ENCODE measurements around the gene CDC26.
"Not testable (repeated sequence)": the region's sequence is repeated elsewhere in the genome, so short reads cannot be mapped to it uniquely, and the experiment has no call there.

CDC26 gene

GRCh38 chr9:113290052-113290607, 14.8 kb upstream of the CDC26 start:
- no peak for FAIRE-seq

DNA sequence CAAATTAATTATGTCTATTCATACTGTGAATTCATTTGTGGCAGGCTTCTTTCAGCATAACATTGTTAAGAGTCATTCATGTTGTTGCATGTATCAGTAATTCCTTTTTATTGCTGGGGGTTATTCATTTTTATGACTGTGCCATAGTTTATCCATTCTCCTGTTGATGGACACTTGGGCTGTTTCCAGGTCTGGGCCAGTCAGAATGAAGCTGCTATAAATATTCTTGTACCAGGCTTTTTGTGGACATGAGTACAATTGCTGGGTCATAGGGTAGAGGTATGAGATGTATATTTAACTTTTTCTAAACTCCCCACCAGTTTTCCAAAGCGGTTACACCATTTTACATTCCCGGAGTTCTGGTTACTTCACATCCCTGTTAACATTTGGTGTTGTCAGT, 13.7 kb upstream of the CDC26 start:
- no peak for FAIRE-seq

DNA sequence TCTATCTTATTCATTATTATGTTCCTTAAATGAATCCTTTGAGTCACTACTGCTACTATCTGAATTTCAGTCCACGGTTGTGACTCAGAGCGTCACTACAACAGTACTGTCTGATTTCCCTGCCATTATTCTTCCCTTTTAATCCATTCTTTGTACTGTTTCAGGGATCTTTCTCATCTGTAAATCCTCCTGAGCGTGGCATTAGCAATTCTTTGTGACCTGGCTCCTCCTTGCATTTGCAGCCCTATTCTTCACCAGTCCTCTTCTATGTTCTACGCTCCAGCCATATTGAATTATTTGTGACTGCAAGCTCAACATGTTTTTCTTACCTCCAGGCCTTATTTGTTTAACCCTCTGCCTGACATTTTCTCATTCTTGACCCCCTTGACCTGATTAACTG, 6.0 kb upstream of the CDC26 start:
- FAIRE-seq: no peak

DNA sequence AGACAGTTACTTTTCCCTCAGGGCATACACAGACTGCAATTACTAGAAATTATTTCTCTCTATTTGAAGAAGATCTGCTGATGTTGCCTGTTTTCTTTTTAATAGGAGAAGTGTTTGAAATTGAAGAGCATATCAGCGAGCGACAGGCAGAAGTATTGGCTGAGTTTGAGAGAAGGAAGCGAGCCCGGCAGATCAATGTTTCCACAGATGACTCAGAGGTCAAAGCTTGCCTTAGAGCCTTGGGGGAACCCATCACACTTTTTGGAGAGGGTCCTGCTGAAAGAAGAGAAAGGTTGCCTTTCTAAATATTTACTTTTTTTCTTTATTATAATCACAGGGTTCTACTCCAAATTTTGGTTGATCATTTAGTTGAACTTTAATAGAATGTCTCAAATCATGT, 3.5 kb upstream of the CDC26 start:
- no peak for FAIRE-seq

DNA sequence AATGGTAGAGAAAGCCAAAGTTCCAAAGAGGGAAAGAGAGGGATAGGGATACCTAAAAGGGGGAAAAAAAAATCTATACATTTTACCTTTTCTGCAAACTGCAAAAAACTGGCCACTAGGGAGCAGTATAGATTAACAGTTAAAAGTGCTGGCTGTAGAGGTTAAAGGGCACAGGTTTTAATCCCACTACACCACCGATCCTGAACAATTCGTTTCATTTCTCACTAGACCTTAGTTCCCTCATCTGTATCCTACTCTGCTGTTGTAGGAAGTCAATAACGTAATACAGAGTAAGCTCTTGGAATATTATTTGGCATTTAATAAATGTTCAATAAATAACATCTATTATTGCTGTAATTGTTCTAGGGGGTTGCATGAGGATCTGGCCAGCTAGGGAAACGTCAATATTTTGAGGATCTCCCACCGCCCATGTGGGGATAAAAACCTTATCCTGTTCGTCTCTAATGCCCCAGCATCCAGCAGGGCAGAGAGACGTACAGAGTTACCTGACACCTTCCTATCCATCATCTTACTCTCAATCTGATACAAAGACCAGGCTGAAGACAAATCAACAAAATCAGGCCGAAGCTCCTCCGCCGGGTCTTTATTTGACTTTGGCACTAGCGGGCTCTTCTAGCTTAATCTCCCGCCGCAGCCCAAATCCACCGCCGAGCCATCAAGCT, 757 bp downstream of the CDC26 start:
- FAIRE-seq: no peak

DNA sequence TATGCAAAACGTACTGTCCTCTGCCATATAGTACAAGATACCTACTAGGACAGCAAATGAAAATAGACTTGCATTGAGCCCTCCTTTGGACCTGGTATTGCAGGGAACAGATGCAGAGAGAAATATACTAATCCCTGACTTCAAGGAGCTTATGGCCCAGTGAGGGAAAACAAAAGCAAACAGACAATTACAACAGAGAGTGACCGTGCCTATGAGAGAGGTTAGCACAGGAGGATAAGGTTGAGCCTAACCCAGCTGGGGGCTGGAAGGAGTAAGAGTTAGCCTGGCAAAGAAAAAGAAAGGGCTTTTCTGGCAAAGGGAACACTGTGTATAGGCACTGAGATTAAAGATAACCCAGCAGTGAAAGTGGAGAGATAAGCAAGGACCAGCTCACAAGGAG, 5.5 kb downstream of the CDC26 start:
- no peak for FAIRE-seq

- no peak for FAIRE-seq
Observed at GRCh38 chr9:113269355-113269754, 6.0 kb downstream of the CDC26 start.

DNA sequence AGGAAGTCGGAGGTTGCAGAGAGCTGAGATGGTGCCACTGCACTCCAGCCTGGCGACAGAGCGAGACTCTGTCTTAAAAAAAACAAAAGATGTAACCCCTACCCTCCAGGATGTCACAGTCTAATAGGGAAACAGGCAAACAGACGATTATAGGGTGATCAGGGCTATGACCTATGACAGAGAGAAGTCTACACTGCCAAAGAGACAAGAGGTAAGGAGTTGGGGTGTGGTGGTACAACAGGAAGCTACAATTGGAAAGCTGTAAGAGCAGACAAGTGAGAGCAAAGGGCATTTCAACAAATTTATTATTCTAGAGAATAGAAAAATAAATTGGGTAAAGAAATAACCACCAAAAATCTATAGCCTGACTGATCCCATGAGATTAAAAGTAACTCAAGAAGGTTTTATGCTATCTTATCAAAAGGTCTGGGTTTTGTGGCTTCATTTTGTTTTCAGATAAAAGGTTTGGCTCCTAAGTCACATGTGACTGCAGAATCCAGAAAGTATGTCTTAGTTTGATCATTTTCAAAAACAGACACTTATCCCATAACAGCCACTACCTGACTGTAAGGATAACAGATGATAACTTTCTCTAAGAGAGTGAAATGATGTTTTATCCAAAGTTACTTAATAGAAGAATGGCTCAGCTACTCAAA, 7.3 kb downstream of the CDC26 start:
- FAIRE-seq: no peak

DNA sequence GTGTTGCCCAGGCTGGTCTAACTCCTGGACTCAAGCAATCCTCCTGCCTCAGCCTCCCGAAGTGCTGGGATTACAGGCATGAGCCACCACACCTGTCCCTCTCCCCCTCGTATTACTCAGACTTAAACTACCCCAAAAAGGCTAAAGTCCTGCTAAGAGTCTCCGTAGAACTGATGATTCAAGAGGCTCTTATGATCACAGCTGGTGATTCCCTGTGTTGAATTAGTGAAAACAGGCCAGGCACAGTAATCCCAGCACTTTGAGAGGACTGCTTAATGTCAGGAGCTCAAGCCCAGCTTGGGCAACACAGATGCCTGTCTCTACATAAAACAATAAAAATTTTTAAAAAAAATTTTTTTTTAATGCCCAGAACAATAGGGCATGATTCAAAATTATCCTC, 9.2 kb downstream of the CDC26 start:
- FAIRE-seq: no peak

- FAIRE-seq: no peak
Observed at GRCh38 chr9:113261917-113262671, 13.3 kb downstream of the CDC26 start.

GRCh38 chr9:113258282-113258681, 17.1 kb downstream of the CDC26 start:
- no peak for FAIRE-seq

DNA sequence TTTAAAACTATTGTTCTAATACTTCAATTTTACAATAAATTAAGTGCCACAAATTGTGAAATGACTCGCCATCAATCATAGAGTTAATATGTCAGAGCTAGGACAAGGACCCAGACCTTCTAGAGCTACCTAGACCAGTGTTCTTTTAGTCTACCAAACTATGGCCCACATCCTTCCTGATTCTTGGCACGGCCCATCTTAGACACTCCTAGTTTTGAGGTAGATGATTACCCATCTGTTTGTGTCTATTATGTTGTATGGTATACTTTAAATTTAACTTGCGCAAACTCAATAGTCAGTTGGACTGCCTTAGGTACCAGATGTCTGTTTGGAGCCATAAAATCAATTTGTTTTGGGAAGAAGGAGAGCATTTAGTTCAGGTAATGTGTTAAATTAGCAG, 17.5 kb downstream of the CDC26 start:
- FAIRE-seq: no peak

DNA sequence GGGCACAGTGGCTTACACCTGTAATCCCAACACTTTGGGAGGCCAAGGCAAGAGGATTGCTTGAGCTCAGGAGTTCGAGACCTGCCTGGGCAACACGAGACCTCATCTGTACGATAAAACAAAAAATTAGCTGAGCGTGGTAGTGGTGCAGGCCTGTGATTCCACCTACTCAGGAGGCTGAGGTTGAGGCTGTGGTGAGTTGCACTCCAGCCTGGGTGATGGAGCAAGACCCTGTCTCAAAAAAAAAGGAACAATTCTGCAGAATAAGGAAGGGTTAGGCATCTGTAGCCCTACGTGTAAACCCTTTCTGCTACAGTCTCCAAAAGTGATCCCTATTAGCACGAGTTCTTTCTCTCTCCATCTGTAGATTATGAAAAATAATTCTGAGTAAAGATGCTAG, 19.9 kb downstream of the CDC26 start:
- FAIRE-seq: no peak

GRCh38 chr9:113254991-113255390, 20.4 kb downstream of the CDC26 start:
- FAIRE-seq: no peak

- no peak for FAIRE-seq
Observed at GRCh38 chr9:113250807-113251206, 24.6 kb downstream of the CDC26 start.

DNA sequence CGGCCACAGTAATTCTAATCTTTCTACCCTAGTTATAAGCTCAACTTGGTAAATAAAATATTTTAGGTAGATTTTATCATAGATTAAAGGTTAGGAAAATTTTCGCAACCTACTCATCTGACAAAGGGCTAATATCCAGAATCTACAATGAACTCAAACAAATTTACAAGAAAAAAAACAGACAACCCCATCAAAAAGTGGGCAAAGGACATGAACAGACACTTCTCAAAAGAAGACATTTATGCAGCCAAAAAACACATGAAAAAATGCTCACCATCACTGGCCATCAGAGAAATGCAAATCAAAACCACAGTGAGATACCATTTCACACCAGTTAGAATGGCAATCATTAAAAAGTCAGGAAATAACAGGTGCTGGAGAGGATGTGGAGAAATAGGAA, 25.7 kb downstream of the CDC26 start:
- not testable (repeated sequence) for FAIRE-seq

GRCh38 chr9:113247640-113248039, 27.7 kb downstream of the CDC26 start:
- FAIRE-seq: no peak

DNA sequence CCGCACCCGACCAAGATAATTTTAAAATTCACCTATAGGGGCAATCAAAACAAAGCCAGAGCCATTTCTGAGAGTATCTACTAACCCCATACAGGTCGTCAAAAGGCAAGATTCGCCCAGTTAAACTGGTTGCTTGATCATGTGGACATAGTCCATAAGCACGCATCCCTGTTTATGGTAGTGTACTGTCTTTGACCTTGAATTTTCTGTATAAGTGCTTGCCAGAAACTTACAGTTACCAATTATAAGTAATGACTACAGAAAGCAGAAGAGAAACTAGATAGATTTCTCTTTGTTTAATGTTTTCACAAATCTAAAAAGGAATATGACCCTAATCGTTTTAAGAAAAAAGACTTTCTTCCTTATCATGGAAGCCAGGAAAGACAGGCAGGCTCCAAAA, 28.4 kb downstream of the CDC26 start:
- FAIRE-seq: no peak

DNA sequence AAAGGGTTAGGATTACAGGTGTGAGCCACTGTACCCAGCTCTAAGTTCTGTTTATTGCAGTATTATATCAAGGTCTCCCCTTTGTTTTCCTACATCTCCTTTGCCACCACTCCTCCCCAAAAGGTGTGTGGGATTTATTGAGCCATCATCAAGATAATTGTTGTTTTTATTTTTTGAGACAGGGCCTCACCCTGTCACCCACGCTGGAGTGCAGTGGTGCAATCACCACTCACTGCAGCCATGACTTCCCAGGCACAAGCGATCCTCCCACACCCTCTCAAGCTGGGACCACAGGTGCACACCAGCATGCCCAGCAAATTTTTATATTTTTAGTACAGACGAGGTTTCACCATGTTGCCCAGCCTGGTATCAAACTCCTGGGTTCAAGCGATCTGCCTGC, 29.5 kb downstream of the CDC26 start:
- no peak for FAIRE-seq

DNA sequence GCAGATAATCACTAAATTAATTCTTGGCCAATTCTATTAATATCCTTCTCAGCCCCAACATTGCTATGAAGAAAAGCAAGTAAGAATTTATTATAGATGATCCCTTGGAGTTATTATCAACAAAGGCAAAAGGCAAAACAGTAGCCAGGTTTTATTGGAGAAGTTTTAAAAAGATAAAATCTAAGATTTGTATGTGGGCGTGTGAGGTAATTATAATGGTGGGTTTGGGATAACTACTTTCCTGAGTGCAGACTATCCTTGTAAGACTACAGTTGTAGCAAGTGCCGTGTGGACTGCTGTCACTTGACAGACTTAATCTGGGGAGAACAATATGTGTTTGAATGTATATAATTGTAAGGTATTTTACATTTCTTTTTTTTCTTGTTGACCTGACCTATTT, 30.8 kb downstream of the CDC26 start:
- FAIRE-seq: no peak

DNA sequence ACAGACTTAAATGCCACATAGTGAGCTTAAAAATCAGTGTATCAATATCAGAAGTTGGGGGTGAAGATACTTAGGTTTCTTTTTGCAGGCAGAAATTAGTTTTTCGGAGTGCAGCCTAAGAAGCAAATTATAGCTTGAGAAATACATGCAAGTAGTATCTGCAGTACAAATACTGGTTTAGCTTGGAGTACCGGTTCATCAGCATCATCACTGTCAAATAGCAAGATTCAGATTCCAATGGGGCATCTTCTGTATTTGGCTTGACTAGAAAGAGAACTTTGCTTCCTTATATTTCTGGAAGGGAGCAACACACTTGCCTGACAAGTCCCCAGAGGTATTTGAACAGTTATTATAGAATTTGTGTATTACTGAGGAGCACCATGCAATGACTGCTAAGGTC, 34.2 kb downstream of the CDC26 start:
- FAIRE-seq: no peak

- no peak for FAIRE-seq
Observed at GRCh38 chr9:113238859-113239232, 36.5 kb downstream of the CDC26 start.

DNA sequence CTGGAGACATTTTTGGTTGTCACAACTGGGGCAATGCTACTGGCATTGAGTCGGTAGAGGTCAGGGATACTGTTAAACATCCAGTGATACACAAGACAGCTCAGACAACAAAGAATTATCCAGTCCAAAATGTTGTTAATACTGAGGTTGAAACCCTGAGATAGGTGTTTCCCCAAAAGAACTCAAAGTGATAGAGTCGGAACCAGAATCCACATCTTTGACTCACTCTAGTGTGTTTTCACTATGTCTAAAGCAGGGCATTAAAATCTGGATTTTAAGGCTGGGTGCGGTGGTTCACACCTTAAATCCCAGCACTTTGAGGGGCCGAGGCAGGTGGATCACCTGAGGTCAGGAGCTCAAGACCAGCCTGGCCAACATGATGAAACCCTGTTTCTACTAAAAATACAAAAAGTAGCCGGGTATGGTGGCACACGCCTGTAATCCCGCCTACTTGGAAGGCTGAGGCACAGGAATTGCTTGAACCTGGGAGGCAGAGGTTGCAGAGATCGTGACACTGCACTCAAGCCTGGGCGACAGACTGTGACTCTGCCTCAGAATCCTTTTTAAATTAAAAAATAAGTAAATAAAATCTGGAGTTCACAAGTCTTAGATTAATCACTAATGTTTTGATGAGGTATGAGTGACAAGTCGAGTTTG, 37.0 kb downstream of the CDC26 start:
- FAIRE-seq: no peak

All from TTC549 (cell line).